Right ventricle myocardium superior (tissue), 1 donor: ENCODE measurements around the gene SUN2. TPM values are rescaled to one million over a fixed set of nuclear protein-coding genes. Genes with fewer than 3 reads are reported as not detected.

ENCODE experiments used
- ATAC-seq: fragments of 200-7000 bp; cut with Tn5 transposase; one replicate; pipeline ENCODE4 v1.9.1; 2020; ENCODE audit warnings: mild to moderate bottlenecking; ENCODE audit not compliant: poor library complexity
- DNase-seq: peaks from one replicate; pipeline ENCODE4 v3.0.0-alpha.2; 2020
- intact Hi-C: fragments of 100-400 bp; cut with DNase I; formaldehyde crosslinking; loops from one replicate; pipeline ENCODE4 v1.11.2; 2022
- total RNA-seq: library from RNA; stranded (reverse); fragmentation: NEBNext Ultra II Directional; extraction: Animal tissue kit (Norgen Biotek cat#: 25700); gene quantifications from one replicate; pipeline ENCODE4 v1.2.1, GENCODE V29; 2021
- donor health status: DM: no; HTN: yes; CAD: no; lungs with severe emphysema.

SUN2 gene
- total RNA-seq, 1 donor from 2014 or later, result 117 TPM

GRCh38 chr22:38727530-38728451 is 28.0 kb downstream of the SUN2 start:
- DNase-seq (no peak), ATAC-seq (no peak)
- intact Hi-C loops, result no loop called here

DNA sequence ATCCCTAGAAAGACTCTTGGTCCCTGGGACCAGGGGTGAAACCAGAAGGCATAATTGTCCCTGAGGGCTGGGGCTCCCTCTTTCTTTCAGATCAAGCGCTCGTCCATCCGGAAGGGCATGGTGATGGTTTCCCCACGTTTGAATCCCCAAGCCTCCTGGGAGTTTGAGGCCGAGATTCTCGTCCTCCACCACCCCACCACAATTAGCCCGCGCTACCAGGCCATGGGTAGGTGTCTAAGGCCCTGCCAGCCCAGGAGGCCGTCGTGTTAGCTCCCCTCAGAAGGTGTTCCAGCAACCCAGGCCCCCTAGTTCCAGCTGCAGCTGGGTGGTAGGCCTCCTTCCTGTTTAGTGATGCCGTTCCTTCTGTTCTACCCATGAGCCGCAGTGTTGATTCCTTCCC is 28.7 kb downstream of the SUN2 start:
- no peak for ATAC-seq
- intact Hi-C loops, result no loop called here
- DNase-seq, result no peak

GRCh38 chr22:38725900-38726655 is 29.7 kb downstream of the SUN2 start:
- ATAC-seq (no peak), DNase-seq (no peak)
- intact Hi-C loops, result no loop called here

DNA sequence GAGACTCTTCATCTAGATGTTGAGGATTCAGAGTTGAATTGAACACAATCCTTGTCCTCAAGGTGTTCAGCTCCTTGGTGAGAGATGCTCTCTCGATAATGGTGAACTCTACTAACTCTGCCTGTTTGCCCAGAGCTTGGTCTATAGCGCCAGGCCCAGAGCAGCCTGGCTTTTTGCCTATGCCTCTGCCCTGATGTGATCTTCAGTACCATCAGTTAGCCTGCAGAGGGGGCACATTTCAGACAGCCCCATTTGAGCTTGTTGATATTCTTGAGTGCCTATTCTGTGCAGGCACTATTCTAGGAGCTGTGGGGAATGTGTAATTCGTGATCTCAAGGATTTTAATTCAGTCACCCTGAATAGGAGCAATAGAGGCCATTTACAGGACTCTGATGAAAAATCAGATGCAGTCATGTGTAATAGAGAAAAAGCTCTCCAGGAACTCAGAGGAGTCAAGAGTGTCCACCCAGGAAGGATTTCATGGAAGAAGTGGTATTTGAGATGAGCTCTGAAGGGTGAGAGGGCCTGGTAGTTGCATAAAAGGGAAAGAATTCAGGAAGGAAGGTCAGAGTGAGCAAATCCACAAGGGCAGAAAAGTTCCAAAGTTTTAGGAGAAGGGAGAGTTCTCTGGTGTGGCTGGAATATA is 30.7 kb downstream of the SUN2 start:
- intact Hi-C loops, result no loop called here
- no peak for DNase-seq
- ATAC-seq, result peak; percentile 14

DNA sequence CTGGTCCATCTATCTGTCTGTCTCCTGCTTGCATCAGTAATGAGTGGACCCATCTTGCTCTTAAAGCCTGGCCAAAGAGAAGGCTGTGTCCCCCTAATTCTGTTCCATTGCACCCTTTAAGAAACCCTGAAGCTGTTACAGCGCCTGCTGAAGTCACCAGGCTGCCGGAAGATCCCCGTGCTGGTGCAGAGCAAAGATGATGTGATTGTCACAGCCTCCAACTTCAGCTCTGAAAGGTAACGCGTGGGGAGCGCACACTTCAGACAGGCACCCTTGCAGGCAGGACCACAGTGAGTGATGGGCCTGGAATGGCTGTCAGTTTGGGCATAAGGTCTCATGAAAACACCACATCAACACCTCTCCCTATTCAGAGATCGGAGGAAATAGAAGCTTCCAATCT is 31.6 kb downstream of the SUN2 start:
- intact Hi-C loops, result no loop called here
- ATAC-seq (no peak), DNase-seq (no peak)

DNA sequence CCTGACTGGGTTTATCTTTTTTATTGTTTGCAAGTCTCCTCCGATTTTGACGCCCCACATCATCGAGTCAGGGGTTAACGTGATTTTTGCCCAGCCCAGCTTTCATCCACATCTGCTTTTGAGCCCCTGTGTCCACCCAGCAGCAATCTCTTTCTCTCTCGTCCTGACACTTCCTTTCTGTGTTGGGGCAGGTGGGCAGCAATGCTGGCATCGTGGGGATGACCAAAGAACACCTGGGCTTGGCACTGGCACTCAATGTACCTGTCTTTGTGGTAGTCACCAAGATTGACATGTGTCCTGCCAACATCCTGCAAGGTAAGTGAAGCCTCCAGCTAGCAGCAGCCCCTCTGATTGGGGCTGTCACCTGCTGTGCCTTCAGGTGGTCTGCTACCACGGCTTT is 34.2 kb downstream of the SUN2 start:
- intact Hi-C loops, result no loop called here
- no peak for ATAC-seq
- no peak for DNase-seq

DNA sequence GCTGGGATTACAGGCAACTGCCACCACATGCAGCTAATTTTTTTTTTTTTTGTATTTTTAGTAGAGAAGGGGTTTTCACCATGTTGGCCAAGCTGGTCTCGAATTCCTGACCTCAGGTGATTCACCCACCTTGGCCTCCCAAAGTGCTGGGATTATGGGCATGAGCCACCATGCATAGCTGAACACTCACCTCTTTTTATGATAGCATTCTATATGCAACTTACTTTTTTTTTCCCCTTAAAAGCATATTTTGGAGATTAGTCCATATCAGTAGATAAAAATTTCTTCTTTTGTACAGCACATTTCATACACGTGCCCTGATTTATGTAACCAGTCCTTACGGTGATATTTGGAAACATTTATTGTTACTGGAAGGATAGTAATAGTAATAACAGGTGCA is 35.4 kb downstream of the SUN2 start:
- intact Hi-C loops, result no loop called here
- DNase-seq, result no peak
- no peak for ATAC-seq

DNA sequence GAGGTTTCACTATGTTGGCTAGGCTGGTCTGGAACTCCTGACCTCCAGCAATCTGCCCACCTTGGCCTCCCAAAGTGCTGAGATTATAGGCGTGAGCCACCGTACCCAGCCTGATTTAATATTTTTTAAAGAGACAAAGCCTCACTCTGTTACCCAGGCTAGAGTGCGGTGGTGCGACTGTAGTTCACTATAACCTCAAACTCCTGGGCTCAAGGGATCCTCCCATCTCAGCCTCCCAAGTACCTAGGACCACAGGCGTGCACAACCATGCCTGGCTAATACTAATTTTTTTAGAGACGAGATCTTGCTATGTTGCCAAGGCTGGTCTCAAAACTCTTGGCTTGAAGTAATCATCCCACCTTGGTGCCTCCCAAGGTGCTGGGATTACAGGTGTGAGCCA is 36.6 kb downstream of the SUN2 start:
- intact Hi-C loops, result no loop called here
- no peak for DNase-seq

GRCh38 chr22:38718414-38718813 is 37.4 kb downstream of the SUN2 start:
- ATAC-seq, result peak; percentile 75
- intact Hi-C loops, result no loop called here
- DNase-seq, result no peak

More for the DNA sequence above, 36.6 kb downstream of the SUN2 start:
- ATAC-seq, result no peak

DNA sequence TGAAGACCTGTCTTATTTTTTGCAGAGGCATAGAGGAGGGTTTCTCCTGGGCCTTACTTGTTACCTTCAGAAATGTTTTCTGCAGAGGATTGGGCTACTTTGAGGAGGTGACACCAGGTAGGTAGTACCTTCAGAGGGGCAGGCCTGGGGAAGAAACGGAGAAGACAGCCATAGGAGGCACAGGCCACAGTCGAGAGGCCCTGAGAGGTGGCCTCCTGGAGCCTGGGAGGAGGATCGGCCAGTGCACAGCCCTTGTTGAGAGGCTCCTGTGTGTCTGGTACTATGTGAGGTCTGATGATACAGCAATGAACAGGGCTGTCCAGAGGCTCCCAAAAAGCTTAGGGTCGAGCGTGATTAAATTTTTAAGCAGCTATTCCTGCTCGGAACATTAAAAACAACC is 38.6 kb downstream of the SUN2 start:
- ATAC-seq (no peak), DNase-seq (no peak)
- intact Hi-C loops, result no loop called here

- ATAC-seq (no peak), DNase-seq (no peak)
- intact Hi-C loops, result no loop called here
Observed at GRCh38 chr22:38716826-38717225, 39.0 kb downstream of the SUN2 start.

DNA sequence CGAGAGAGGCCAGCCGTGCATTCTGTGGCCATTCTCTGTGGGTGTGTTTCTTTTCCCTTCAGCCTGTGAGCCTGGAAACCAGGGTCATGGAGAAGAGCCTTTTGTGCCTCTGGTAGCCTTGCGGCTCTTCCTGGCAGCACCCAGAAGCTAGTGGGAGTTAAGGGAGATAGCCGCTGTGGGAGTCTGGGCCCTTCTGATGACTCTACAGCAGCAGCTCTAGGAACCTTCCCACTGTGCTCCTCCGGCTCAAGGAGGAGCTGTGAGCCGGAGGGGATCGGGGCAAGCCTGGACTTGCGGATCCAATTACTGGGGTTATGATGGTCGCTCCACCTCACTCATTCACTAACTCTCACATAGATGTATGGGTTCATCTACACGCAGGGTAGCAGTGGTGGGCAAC is 39.5 kb downstream of the SUN2 start:
- ATAC-seq, result no peak
- DNase-seq, result no peak
- intact Hi-C loops, result no loop called here

- no peak for DNase-seq
- intact Hi-C loops, result no loop called here
- ATAC-seq, result no peak
Observed at GRCh38 chr22:38715852-38716251, 39.9 kb downstream of the SUN2 start.

DNA sequence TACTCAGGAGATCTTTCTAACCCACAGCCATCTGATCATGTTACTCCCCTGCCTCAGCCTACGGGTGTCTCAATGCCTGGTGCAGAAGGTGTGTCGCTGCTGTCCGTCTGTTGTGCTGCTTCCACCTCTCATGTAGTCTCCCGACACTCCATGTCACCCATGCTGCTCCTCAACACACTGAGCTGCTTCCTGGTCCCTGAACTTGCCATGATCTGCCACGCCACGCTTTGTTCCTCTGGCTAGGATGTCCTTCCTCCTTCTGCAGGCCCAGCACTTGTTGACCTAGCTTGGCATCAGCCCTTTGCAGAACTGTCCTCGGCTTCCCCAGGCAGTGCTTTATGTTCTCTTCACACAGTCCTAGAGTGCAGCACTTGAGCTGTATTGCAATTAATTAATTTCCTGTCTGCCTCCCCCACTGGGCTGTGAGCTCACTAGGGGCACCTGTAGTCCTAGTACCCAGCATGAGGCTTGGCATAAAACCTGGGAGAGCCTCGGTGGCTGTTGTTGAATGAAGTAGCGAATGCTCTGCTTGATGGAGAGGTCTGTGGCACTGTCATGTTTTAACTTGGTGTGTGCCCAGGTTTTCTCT is 40.5 kb downstream of the SUN2 start:
- DNase-seq (no peak), ATAC-seq (peak; percentile 27)
- intact Hi-C loops, result no loop called here

- intact Hi-C loops, result no loop called here
- DNase-seq (no peak), ATAC-seq (no peak)
Observed at GRCh38 chr22:38713921-38714320, 41.9 kb downstream of the SUN2 start.

DNA sequence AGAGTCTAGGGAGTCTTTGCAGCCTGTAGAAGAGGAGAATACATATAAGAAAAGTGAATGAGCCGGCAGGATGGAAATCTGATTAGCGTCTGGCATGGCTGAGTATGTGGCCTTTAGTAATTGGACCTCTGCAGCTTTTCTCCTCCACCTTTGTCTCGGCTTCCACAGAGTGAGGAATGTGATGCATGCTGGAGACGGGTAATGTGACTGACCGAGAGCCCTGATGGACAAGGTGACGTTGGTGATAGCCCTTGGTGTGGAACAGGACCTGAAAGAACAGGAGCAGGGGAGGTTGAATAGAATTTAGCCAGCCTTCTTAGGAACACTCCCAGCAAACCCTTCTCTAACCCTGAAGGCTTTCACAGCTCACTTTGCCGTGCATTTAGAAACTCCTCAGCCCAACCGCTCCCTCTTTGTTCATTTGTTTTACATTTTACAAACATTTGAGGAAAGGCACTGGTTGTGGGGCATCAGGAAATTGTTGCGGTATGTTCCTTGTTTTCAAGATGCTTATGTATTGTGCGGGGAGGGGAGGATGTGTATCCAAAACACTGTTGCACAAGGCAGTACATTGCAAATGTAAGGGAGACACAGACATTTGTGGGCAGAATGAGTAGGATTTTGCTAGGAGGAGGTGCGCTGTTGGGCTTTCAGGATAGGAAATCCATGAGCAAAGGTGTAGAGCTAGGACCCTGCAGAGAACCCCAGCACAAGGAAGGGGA is 43.2 kb downstream of the SUN2 start:
- DNase-seq, result no peak
- intact Hi-C loops, result no loop called here
- ATAC-seq, result no peak

- intact Hi-C loops, result no loop called here
- no peak for DNase-seq
- no peak for ATAC-seq
Observed at GRCh38 chr22:38710866-38711265, 44.9 kb downstream of the SUN2 start.

- DNase-seq (no peak), ATAC-seq (no peak)
- intact Hi-C loops, result no loop called here
Observed at GRCh38 chr22:38710351-38710750, 45.4 kb downstream of the SUN2 start.

GRCh38 chr22:38709306-38709705 is 46.5 kb downstream of the SUN2 start:
- no peak for ATAC-seq
- intact Hi-C loops, result no loop called here

More at GRCh38 chr22:38709306-38709705, 46.5 kb downstream of the SUN2 start:
- DNase-seq, result no peak
